Measurements from ENCODE around the gene NES.
"Not testable (repeated sequence)": the region's sequence is repeated elsewhere in the genome, so short reads cannot be mapped to it uniquely, and the experiment has no call there.

Gene NES

DNA sequence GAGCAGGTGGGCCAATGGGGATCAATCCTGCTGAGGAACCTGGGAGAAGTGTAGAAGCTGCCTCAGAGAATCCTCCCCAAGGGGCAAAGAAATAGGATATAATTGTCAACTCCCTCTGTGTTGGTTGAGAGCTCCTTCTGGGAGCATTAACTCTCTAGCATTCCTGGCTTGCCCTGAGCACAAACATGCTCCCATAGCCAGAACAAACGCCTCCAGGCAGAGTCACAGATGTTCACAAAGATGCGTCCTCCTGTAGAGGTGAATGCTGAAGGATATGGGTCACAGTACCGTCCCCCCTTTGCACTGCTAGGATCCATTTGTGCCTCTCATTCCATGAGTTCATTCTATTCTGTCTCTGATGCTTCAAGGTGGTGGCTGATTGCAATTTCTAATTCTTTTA is 44.9 kb downstream of the NES start:
- CTCF ChIA-PET: interaction anchor here (0.8 to 11.5 kb wide), 9 partner anchors 8 to 246 kb away, joined by 4 to 341 read pairs (median 6); partner anchors contain the start of genes HAPLN2 and NES
- no peak for DNase-seq (ENCODE audit: low read depth, low spot score)
- POLR2A ChIA-PET: no interaction called here
- TF ChIP-seq, protein P1, sequence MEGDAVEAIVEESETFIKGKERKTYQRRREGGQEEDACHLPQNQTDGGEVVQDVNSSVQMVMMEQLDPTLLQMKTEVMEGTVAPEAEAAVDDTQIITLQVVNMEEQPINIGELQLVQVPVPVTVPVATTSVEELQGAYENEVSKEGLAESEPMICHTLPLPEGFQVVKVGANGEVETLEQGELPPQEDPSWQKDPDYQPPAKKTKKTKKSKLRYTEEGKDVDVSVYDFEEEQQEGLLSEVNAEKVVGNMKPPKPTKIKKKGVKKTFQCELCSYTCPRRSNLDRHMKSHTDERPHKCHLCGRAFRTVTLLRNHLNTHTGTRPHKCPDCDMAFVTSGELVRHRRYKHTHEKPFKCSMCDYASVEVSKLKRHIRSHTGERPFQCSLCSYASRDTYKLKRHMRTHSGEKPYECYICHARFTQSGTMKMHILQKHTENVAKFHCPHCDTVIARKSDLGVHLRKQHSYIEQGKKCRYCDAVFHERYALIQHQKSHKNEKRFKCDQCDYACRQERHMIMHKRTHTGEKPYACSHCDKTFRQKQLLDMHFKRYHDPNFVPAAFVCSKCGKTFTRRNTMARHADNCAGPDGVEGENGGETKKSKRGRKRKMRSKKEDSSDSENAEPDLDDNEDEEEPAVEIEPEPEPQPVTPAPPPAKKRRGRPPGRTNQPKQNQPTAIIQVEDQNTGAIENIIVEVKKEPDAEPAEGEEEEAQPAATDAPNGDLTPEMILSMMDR (IDR thresholded peaks at IDR 0.05; ENCODE audit: insufficient read depth, low read length, missing control alignments): no peak
- H3K4me3 ChIP-seq (ENCODE audit: low read depth, low read length): no peak overlapping the region

DNA sequence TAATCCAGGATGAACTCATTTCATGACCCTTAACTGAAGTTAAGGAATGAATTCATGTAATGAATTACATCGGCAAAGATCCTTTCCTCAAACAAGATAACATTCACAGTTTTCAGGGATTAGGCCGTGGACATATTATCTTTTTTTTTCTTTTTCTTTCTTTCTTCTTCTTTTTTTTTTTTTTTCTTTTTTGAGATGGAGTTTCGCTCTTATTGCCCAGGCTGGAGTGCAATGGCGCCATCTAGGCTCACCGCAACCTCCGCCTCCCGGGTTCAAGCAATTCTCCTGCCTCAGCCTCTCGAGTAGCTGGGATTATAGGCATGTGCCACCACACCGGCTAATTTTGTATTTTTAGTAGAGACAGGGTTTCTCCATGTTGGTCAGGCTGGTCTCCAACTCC is 46.1 kb downstream of the NES start:
- H3K4me3 ChIP-seq (ENCODE audit: low read depth, low read length); POLR2A ChIA-PET; DNase-seq (ENCODE audit: low read depth, low spot score): not testable (repeated sequence)
- CTCF ChIA-PET: interaction anchor here (0.7 to 11.5 kb wide), 10 partner anchors 10 to 175 kb away, joined by 3 to 341 read pairs (median 6); partner anchors contain the start of genes BCAN, HAPLN2 and NES

DNA sequence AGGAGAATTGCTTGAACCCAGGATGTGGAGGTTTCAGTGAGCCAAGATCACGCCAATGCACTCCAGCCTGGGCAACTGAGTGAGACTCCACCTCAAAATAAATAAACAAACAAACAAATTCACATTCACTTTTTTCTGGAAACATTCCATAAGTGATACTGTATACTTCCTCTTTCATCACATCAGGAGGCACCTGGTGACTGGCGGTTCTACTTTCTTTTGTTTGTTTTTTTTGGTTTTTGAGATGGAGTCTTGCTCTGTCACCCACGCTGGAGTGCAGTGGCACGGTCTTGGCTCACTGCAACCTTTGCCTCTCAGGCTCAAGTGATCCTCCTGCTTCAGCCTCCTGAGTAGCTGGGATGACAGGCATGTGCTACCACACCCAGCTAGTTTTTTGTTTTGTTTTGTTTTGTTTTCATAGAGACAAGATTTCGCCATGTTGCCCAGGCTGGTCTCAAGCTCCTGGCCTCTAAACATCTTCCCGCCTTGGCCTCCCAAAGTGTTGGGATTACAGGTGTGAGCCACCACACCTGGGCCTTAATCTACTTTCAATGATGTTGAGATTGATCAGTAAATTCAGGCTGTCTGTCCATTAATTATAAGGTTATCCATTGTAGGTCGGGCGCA is 47.3 kb downstream of the NES start:
- TF ChIP-seq, protein P1 (IDR thresholded peaks at IDR 0.05; ENCODE audit: insufficient read depth, low read length, missing control alignments): no peak
- H3K4me3 ChIP-seq (ENCODE audit: low read depth, low read length): no peak overlapping the region
- ChIA-PET POLR2A (no interaction called here), CTCF (interaction anchor here (0.8 to 11.5 kb wide), 10 partner anchors 9 to 96 kb away, joined by 3 to 341 read pairs (median 5); partner anchors contain the start of genes BCAN and NES)
- no peak for DNase-seq (ENCODE audit: low read depth, low spot score)

DNA sequence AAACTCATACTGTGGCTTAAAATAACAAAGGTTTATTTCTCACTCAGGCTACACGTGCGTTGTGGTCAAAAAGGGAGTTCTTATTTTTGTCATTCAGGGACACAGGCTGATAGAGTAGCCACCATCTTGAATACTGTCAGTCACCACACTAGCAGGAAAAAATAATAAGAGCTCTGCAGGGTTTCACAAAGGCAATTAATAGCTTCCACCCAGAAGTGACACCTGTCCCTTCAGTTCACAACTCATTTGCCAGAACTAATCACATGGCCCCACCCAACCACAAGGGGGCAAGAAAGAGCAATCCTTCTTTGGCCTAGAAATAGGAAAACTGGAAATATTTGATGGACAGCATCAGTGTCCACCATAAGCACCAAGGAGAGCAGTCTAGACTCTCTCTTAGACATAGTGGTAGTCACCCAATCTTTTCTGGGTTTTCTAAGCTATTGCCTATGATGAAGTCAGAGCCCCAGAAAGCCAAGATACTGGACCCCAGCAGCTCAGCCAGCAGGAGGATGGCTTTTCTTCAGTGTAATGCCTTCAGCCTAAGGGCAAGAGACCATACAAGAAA is 49.8 kb downstream of the NES start:
- TF ChIP-seq, protein P1 (IDR thresholded peaks at IDR 0.05; ENCODE audit: insufficient read depth, low read length, missing control alignments): peak; percentile 72
- ChIA-PET POLR2A (interaction anchor here (0.6 kb wide), 1 partner anchor 36 kb away, joined by 3 read pairs; the partner anchor contains the start of gene NAXE), CTCF (interaction anchor here (0.9 to 13.0 kb wide), 28 partner anchors 7 to 309 kb away, joined by 3 to 409 read pairs (median 6); partner anchors contain the start of genes BCAN, CRABP2, HAPLN2 and NES)
- H3K4me3 ChIP-seq (ENCODE audit: low read depth, low read length): no peak overlapping the region
- no peak for DNase-seq (ENCODE audit: low read depth, low spot score)

DNA sequence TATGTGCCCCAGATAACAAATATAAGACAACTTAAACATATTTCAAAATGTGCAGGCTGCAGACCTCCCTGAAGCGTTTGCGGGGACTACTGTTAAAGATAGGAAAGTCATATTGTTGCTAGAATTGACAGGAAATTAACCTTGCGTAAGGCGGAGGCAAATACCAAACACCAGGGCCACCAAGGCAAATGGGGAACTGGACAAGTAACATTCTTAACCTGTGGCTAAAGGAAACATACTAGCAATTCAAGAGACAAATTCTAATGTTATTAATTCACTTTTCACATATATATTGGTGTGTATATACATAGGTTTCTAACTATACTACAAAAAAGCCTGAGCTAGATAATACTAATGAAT is 51.1 kb downstream of the NES start:
- CTCF ChIA-PET: interaction anchor here (0.6 to 13.0 kb wide), 22 partner anchors 9 to 264 kb away, joined by 3 to 409 read pairs (median 9); partner anchors contain the start of genes BCAN, CRABP2, HAPLN2 and NES
- TF ChIP-seq, protein P1 (IDR thresholded peaks at IDR 0.05; ENCODE audit: insufficient read depth, low read length, missing control alignments): no peak
- no peak overlapping the region for H3K4me3 ChIP-seq (ENCODE audit: low read depth, low read length)
- POLR2A ChIA-PET: no interaction called here
- no peak for DNase-seq (ENCODE audit: low read depth, low spot score)

DNA sequence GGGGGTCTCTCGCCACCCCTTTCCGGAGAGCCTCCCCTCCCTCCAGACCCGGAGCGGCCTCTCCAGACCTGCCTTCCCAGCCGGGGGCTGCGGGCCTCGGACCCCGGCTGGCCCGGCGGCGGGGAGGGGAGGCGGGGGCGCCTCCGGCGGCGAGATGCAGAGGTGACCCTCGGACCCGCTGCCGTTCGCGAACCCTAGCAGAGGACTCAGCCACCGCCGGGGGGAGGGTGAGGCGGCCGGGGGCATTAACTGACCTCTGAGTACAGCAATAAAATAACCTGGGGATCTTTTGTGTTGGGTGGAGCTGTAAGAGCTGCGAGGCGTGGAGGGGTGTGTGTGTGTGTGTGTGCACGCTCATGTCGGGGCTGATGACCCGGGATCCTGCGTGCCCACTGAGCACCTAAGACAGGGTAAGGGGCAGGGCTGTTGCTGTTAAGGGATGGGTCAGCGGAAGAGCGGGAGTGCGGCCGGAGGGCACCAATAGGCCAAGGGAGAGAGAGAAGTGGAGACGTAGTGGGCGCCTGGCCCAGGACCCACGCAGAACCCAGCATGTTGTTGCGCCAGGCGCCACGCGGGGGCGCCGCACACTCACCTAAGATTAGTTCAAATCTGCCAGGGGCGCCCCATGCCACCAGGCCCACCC is 51.6 kb downstream of the NES start:
- CTCF ChIA-PET: interaction anchor here (0.8 to 13.0 kb wide), 21 partner anchors 8 to 244 kb away, joined by 3 to 409 read pairs (median 10); partner anchors contain the start of genes BCAN, HAPLN2 and NES
- H3K4me3 ChIP-seq (ENCODE audit: low read depth, low read length): no peak overlapping the region
- POLR2A ChIA-PET: no interaction called here
- DNase-seq (ENCODE audit: low read depth, low spot score): no peak
- TF ChIP-seq, protein P1 (IDR thresholded peaks at IDR 0.05; ENCODE audit: insufficient read depth, low read length, missing control alignments): peak; percentile 74
